HEK293T (cell line): ENCODE data around the gene TRIP13.
"Not testable (repeated sequence)": the region's sequence is repeated elsewhere in the genome, so short reads cannot be mapped to it uniquely, and the experiment has no call there.

Source experiments
- ARNT ChIP-seq: fragments of 450-650 bp; IDR thresholded peaks from 2 replicates; pipeline ENCODE4 v1.6.1; 2017; ENCODE audit warnings: mild to moderate bottlenecking
- BHLHE40 ChIP-seq: fragments of 450-650 bp; IDR thresholded peaks from 2 replicates; pipeline ENCODE4 v1.6.1; 2016; ENCODE audit warnings: mild to moderate bottlenecking, moderate library complexity, borderline replicate concordance
- CTBP1 ChIP-seq: fragments of 450-650 bp; IDR thresholded peaks from 2 replicates; pipeline ENCODE4 v1.6.1; 2016; ENCODE audit warnings: borderline replicate concordance
- FOXA1 ChIP-seq: fragments of 450-650 bp; IDR thresholded peaks from 2 replicates; pipeline ENCODE4 v1.6.1; 2016; ENCODE audit warnings: mild to moderate bottlenecking
- FOXM1 ChIP-seq: fragments of 450-650 bp; IDR thresholded peaks from 2 replicates; pipeline ENCODE4 v1.6.1; 2017; ENCODE audit warnings: mild to moderate bottlenecking, borderline replicate concordance
- LEF1 ChIP-seq: fragments of 450-650 bp; IDR thresholded peaks from 2 replicates; pipeline ENCODE4 v1.6.1; 2017; ENCODE audit warnings: mild to moderate bottlenecking, borderline replicate concordance
- NFRKB ChIP-seq: fragments of 450-650 bp; IDR thresholded peaks from 2 replicates; pipeline ENCODE4 v1.6.1; 2016; ENCODE audit warnings: mild to moderate bottlenecking, moderate library complexity
- SP1 ChIP-seq: fragments of 450-650 bp; IDR thresholded peaks from 2 replicates; pipeline ENCODE4 v1.6.1; 2017
- TARDBP ChIP-seq: fragments of 450-650 bp; IDR thresholded peaks from 2 replicates; pipeline ENCODE4 v1.6.1; 2016

- TF ChIP-seq LEF1, FOXM1, NFRKB, CTBP1, BHLHE40, ARNT, TARDBP, SP1, FOXA1: not testable (repeated sequence)
Measured at GRCh38 chr5:843371-843770, 49.3 kb upstream of the TRIP13 start.
